Vagina (tissue), 2 donors: ENCODE results near the gene CDK6.

Experiments
- POLR2AphosphoS5 ChIP-seq, 2 donors: sonication (generic); formaldehyde crosslinking; IDR thresholded peaks; one replicate each; pipeline ENCODE4 v1.9.0; 2017; ENCODE audit warnings: antibody characterized with exemption in 2 of 2, mild to moderate bottlenecking in 2 of 2, low read depth in 1 of 2; ENCODE audit not compliant: insufficient read depth in 1 of 2
- TF ChIP-seq, protein P1 (sequence below), 3 experiments: fragments of 450-650 bp in 2 of 3; fragments of 200-600 bp in 1 of 3; sonication (generic) in 1 of 3; IDR thresholded peaks; one replicate each; pipeline ENCODE4 v1.5.1; 2017 to 2019; ENCODE audit warnings: antibody characterized with exemption in 3 of 3, mild to moderate bottlenecking in 2 of 3, moderate library complexity in 2 of 3

DNA sequence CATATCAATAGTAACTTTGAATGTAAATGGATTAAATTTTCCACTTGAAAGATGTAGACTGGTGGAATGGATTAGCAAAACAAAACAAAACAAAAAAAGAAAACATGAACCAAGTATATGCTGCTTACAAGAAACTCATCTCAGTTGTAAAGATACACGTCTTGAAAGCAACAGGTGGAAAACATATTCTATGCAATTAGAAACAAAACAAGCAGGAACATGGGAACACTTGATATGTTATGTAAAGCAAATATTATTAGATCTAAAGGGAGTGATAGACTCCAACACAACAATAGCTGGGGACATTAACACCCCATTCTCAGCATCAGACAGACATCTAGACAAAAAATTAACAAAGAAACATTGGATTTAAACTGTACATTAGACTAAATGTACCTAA is 46.4 kb upstream of the CDK6 start:
- TF ChIP-seq, protein P1, sequence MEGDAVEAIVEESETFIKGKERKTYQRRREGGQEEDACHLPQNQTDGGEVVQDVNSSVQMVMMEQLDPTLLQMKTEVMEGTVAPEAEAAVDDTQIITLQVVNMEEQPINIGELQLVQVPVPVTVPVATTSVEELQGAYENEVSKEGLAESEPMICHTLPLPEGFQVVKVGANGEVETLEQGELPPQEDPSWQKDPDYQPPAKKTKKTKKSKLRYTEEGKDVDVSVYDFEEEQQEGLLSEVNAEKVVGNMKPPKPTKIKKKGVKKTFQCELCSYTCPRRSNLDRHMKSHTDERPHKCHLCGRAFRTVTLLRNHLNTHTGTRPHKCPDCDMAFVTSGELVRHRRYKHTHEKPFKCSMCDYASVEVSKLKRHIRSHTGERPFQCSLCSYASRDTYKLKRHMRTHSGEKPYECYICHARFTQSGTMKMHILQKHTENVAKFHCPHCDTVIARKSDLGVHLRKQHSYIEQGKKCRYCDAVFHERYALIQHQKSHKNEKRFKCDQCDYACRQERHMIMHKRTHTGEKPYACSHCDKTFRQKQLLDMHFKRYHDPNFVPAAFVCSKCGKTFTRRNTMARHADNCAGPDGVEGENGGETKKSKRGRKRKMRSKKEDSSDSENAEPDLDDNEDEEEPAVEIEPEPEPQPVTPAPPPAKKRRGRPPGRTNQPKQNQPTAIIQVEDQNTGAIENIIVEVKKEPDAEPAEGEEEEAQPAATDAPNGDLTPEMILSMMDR (IDR thresholded peaks at IDR 0.05), result no peak
- TF ChIP-seq POLR2AphosphoS5 (IDR thresholded peaks at IDR 0.05; ENCODE audit: insufficient read depth in 1 of 2, low read depth in 1 of 2), result no peak
